Limb (tissue), 2 donors: ENCODE results near the gene RADIL.

Source experiments
- DNase-seq, 2 donors: peaks; one replicate each; pipeline ENCODE4 v3.0.0-alpha.2; 2016; ENCODE audit errors: extremely low spot score in 2 of 2

Gene RADIL

GRCh38 chr7:4854916-4855315 is 28.6 kb downstream of the RADIL start:
- DNase-seq, result no peak

GRCh38 chr7:4851459-4852422 is 31.8 kb downstream of the RADIL start:
- no peak for DNase-seq

GRCh38 chr7:4850262-4850795 is 33.2 kb downstream of the RADIL start:
- DNase-seq, result no peak

GRCh38 chr7:4849390-4849789 is 34.1 kb downstream of the RADIL start:
- DNase-seq, result peak; percentile 8 to 34

- DNase-seq, result no peak
Measured at GRCh38 chr7:4845740-4846142, 37.8 kb downstream of the RADIL start.

GRCh38 chr7:4842319-4843064 is 41.0 kb downstream of the RADIL start:
- DNase-seq, result no peak

- DNase-seq, result no peak
Measured at GRCh38 chr7:4841836-4842235, 41.7 kb downstream of the RADIL start.

GRCh38 chr7:4841007-4841784 is 42.3 kb downstream of the RADIL start:
- no peak for DNase-seq

GRCh38 chr7:4840079-4840501 is 43.4 kb downstream of the RADIL start:
- DNase-seq, result no peak

GRCh38 chr7:4838626-4839334 is 44.7 kb downstream of the RADIL start:
- no peak for DNase-seq

- DNase-seq, result no peak
Measured at GRCh38 chr7:4837803-4838625, 45.5 kb downstream of the RADIL start.

- DNase-seq, result no peak
Measured at GRCh38 chr7:4837041-4837802, 46.3 kb downstream of the RADIL start.

GRCh38 chr7:4836206-4836661 is 47.3 kb downstream of the RADIL start:
- DNase-seq, result no peak

- DNase-seq, result no peak
Measured at GRCh38 chr7:4835398-4836205, 47.9 kb downstream of the RADIL start.

- DNase-seq, result no peak
Measured at GRCh38 chr7:4834601-4835397, 48.7 kb downstream of the RADIL start.

- DNase-seq, result no peak
Measured at GRCh38 chr7:4833691-4834600, 49.6 kb downstream of the RADIL start.
